Neural progenitor cell (in vitro differentiated cells): Measurements from ENCODE around the gene ATG16L2. TPM values are rescaled to one million over a fixed set of nuclear protein-coding genes. Genes with fewer than 3 reads are reported as not detected.
A peak's percentile ranks its signal among the peaks of the same experiment; 100 is the strongest.

Source experiments
- DNase-seq: peaks from one replicate; pipeline ENCODE4 v3.0.0-alpha.2; 2016; ENCODE audit warnings: low spot score
- H2AFZ ChIP-seq: fragments of 200-600 bp; sonication (generic); replicated peaks from 2 replicates; pipeline ENCODE4 v1.6.1; 2016; ENCODE audit warnings: antibody characterized with exemption
- H3F3A ChIP-seq: fragments of 200-600 bp; sonication (generic); 2 replicates; pipeline ENCODE4 v1.6.1; 2016; ENCODE audit warnings: antibody characterized with exemption, low read depth
- H3K27ac ChIP-seq: fragments of 200-600 bp; sonication (generic); 2 replicates; pipeline ENCODE4 v1.5.1; 2016; ENCODE audit warnings: mild to moderate bottlenecking
- H3K27me3 ChIP-seq: fragments of 200-600 bp; sonication (generic); 2 replicates; pipeline ENCODE4 v1.6.1; 2016; ENCODE audit warnings: mild to moderate bottlenecking, moderate library complexity
- H3K36me3 ChIP-seq: fragments of 200-600 bp; sonication (generic); 2 replicates; pipeline ENCODE4 v1.5.1; 2016
- H3K4me1 ChIP-seq: fragments of 200-600 bp; sonication (generic); 2 replicates; pipeline ENCODE4 v1.6.1; 2016; ENCODE audit warnings: mixed run types
- H3K4me2 ChIP-seq: fragments of 200-600 bp; sonication (generic); 2 replicates; pipeline ENCODE4 v1.6.1; 2016
- H3K4me3 ChIP-seq: fragments of 200-600 bp; sonication (generic); 2 replicates; pipeline ENCODE4 v1.5.1; 2016
- H3K79me2 ChIP-seq: fragments of 200-600 bp; sonication (generic); 2 replicates; pipeline ENCODE4 v1.6.1; 2016; ENCODE audit warnings: low read depth
- H3K9ac ChIP-seq: fragments of 200-600 bp; sonication (generic); 2 replicates; pipeline ENCODE4 v1.6.1; 2016
- H3K9me3 ChIP-seq: fragments of 200-600 bp; sonication (generic); 2 replicates; pipeline ENCODE4 v1.5.1; 2016; ENCODE audit warnings: low read depth
- H4K20me1 ChIP-seq: fragments of 200-600 bp; sonication (generic); 2 replicates; pipeline ENCODE4 v1.6.1; 2016; ENCODE audit warnings: low read depth
- H3K27ac Mint-ChIP-seq: 3 replicates; pipeline ENCODE4 v1.8.0; 2021; ENCODE audit warnings: mixed read lengths
- H3K27me3 Mint-ChIP-seq: 2 replicates; pipeline ENCODE4 v1.8.0; 2022; ENCODE audit warnings: low read depth, mild to moderate bottlenecking, inconsistent platforms, moderate library complexity, mixed read lengths; ENCODE audit not compliant: insufficient read depth
- H3K36me3 Mint-ChIP-seq: 3 replicates; pipeline ENCODE4 v1.8.0; 2021; ENCODE audit warnings: mixed read lengths
- H3K4me1 Mint-ChIP-seq: 3 replicates; pipeline ENCODE4 v1.8.0; 2021; ENCODE audit warnings: mixed read lengths
- H3K4me3 Mint-ChIP-seq: 3 replicates; pipeline ENCODE4 v1.8.0; 2021; ENCODE audit warnings: mild to moderate bottlenecking, moderate library complexity, mixed read lengths
- H3K9me3 Mint-ChIP-seq: 3 replicates; pipeline ENCODE4 v1.8.0; 2020; ENCODE audit warnings: mixed read lengths
- EZH2 ChIP-seq: fragments of 200-600 bp; sonication (generic); IDR thresholded peaks from 2 replicates; pipeline ENCODE4 v1.6.1; 2017; ENCODE audit warnings: antibody characterized with exemption, mild to moderate bottlenecking, moderate library complexity
- EZH2phosphoT487 ChIP-seq: fragments of 200-600 bp; sonication (generic); IDR thresholded peaks from 2 replicates; pipeline ENCODE4 v1.6.1; 2017; ENCODE audit warnings: antibody characterized with exemption
- total RNA-seq: library from RNA; depleted of rRNA; stranded (reverse); fragments of >200 nt; gene quantifications from 2 replicates; pipeline ENCODE4 v1.2.3, GENCODE V29; 2015; ENCODE audit warnings: low replicate concordance
- TF ChIP-seq, protein P1 (sequence below): fragments of 200-600 bp; sonication (generic); IDR thresholded peaks from 2 replicates; pipeline ENCODE4 v1.5.1; 2017; ENCODE audit warnings: antibody characterized with exemption, mild to moderate bottlenecking

ATG16L2 gene
- total RNA-seq, 1 donor from 2014 or later: 20.5 TPM

DNA sequence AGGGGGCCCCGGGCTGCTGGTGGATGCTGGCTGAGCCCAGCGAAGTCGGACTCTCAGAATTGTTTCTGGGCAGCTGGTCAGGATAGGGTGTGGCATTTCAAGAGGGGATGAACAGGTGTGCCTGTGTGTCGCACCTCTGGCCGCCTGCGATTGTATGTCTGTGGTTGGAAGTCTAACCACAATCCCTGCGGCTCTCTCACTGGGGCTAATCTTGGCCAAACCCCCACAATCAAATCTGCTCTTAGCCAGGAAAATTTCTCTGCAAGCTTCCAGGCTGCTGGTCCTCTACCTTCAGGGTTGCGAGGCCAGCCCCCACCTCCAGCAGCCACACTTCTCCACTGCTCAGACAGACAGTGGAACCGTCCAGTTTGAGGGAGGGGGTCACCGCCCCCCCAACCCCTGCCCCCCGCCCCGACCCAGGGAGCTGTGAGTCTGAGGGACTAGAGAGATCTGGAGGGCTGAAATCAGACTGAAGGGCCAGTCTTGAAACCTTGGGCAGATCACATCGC, 953 bp downstream of the ATG16L2 start:
- no peaks in the 10 kb centered on the region for H4K20me1 ChIP-seq
- Mint-ChIP-seq H3K4me3 (peak overlapping the region; percentile 98), H3K9me3 (no peaks in the 10 kb centered on the region), H3K27ac (no peak overlapping the region), H3K27me3 (peaks cover 14% of the 10 kb centered on the region), H3K36me3 (peaks cover 5% of the 10 kb centered on the region), H3K4me1 (peaks cover 33% of the 10 kb centered on the region)
- peaks cover 15% of the 10 kb centered on the region for H3K4me1 ChIP-seq
- peaks cover 16% of the 10 kb centered on the region for H3F3A ChIP-seq
- H3K36me3 ChIP-seq: no peaks in the 10 kb centered on the region
- peak overlapping the region; percentile 85 for H3K4me2 ChIP-seq
- peak overlapping the region; percentile 99 for H2AFZ ChIP-seq
- peak overlapping the region; percentile 99 for H3K27ac ChIP-seq
- H3K9me3 ChIP-seq: no peaks in the 10 kb centered on the region
- no peak for DNase-seq
- peak overlapping the region; percentile 89 for H3K4me3 ChIP-seq
- H3K27me3 ChIP-seq: no peaks in the 10 kb centered on the region
- peaks cover 4% of the 10 kb centered on the region for H3K79me2 ChIP-seq
- TF ChIP-seq, protein P1, sequence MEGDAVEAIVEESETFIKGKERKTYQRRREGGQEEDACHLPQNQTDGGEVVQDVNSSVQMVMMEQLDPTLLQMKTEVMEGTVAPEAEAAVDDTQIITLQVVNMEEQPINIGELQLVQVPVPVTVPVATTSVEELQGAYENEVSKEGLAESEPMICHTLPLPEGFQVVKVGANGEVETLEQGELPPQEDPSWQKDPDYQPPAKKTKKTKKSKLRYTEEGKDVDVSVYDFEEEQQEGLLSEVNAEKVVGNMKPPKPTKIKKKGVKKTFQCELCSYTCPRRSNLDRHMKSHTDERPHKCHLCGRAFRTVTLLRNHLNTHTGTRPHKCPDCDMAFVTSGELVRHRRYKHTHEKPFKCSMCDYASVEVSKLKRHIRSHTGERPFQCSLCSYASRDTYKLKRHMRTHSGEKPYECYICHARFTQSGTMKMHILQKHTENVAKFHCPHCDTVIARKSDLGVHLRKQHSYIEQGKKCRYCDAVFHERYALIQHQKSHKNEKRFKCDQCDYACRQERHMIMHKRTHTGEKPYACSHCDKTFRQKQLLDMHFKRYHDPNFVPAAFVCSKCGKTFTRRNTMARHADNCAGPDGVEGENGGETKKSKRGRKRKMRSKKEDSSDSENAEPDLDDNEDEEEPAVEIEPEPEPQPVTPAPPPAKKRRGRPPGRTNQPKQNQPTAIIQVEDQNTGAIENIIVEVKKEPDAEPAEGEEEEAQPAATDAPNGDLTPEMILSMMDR: no peak
- H3K9ac ChIP-seq: no peak overlapping the region

DNA sequence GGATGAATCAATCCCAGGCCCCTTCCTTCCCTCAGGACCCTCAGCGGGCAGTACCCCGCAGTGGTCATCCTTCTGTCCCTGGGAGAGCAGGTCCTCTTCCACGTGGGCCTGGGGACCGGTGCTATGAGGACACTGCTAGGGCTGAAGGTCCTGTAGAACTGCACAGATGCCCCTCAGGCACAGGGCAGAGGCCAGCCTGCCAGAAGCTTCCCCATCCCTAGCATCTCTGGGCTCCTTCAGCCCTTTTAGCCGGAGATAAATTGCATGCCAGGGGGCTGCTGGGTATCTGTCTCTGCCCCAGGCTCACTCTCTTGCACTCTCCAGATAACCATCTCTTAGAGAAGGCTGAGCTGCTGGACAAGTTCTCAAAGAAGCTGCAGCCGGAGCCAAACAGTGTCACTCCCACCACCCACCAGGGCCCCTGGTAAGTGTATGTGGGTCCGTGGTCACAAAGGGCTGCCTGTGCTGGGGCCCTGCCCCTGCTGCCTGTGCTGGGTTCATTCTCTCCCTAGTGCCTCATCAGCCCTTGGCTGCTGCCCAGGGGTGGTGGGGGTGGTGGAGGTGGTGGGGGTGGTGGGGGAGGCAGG, 2.3 kb downstream of the ATG16L2 start:
- Histone ChIP-seq H3F3A (peaks cover 19% of the 10 kb centered on the region), H3K36me3 (no peaks in the 10 kb centered on the region), H3K4me1 (peaks cover 21% of the 10 kb centered on the region), H3K4me2 (no peak overlapping the region), H3K27ac (no peak overlapping the region), H3K79me2 (peaks cover 4% of the 10 kb centered on the region), H3K9ac (no peak overlapping the region), H3K4me3 (no peak overlapping the region), H3K9me3 (no peaks in the 10 kb centered on the region), H2AFZ (no peak overlapping the region), H4K20me1 (no peaks in the 10 kb centered on the region), H3K27me3 (peaks cover 13% of the 10 kb centered on the region)
- TF ChIP-seq, protein P1: no peak
- TF ChIP-seq EZH2: no peak
- no peak for TF ChIP-seq EZH2phosphoT487
- H3K4me1 Mint-ChIP-seq: peaks cover 36% of the 10 kb centered on the region
- H3K9me3 Mint-ChIP-seq: no peaks in the 10 kb centered on the region
- no peak for DNase-seq
- peaks cover 3% of the 10 kb centered on the region for H3K36me3 Mint-ChIP-seq
- H3K27ac Mint-ChIP-seq: no peak overlapping the region
- peaks cover 12% of the 10 kb centered on the region for H3K27me3 Mint-ChIP-seq
- no peak overlapping the region for H3K4me3 Mint-ChIP-seq

DNA sequence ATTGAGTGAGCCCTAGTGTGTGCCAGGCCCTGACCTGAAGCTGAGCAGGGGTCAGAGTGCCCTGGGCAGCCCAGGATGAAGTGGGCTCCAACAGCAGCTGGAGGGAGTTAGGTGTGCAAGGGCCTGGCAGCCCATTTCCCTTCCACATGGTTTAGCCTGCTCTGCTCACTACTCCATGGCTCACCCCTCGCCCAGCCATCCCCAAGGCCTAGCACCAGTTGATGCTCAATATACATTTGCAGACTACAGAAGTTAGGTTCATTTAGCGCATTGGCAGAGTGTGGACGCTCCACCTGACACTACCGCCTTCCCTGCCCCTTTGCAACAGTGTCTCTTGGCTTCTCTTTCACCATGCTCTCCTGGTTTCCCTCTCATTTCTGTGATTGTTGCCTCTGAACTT, 3.8 kb downstream of the ATG16L2 start:
- no peak overlapping the region for H3K4me2 ChIP-seq
- H3K27ac ChIP-seq: no peak overlapping the region
- H4K20me1 ChIP-seq: no peaks in the 10 kb centered on the region
- Mint-ChIP-seq H3K27me3 (peaks cover 9% of the 10 kb centered on the region), H3K4me1 (peaks cover 28% of the 10 kb centered on the region), H3K9me3 (no peaks in the 10 kb centered on the region), H3K27ac (no peak overlapping the region), H3K4me3 (no peak overlapping the region), H3K36me3 (peaks cover 3% of the 10 kb centered on the region)
- H3K79me2 ChIP-seq: no peaks in the 10 kb centered on the region
- H3F3A ChIP-seq: peaks cover 19% of the 10 kb centered on the region
- no peaks in the 10 kb centered on the region for H3K9me3 ChIP-seq
- no peak overlapping the region for H3K9ac ChIP-seq
- H2AFZ ChIP-seq: no peak overlapping the region
- H3K36me3 ChIP-seq: no peaks in the 10 kb centered on the region
- peaks cover 13% of the 10 kb centered on the region for H3K27me3 ChIP-seq
- TF ChIP-seq, protein P1: no peak
- TF ChIP-seq EZH2phosphoT487: no peak
- TF ChIP-seq EZH2: no peak
- H3K4me1 ChIP-seq: peaks cover 22% of the 10 kb centered on the region
- no peak for DNase-seq
- H3K4me3 ChIP-seq: no peak overlapping the region
